Prostate gland (tissue), 2 donors: ENCODE results near the gene CHCHD6. TPM values are rescaled to one million over a fixed set of nuclear protein-coding genes. Genes with fewer than 3 reads are reported as not detected.

ENCODE experiments used
- DNase-seq: peaks from one replicate; pipeline ENCODE4 v3.0.0-alpha.2; 2019; ENCODE audit warnings: low spot score
- H3K27ac ChIP-seq, 2 donors: fragments of 200-600 bp; sonication (generic); 2 replicates each; pipeline ENCODE4 v1.5.1; 2017 to 2019
- H3K27me3 ChIP-seq: fragments of 200-600 bp; sonication (generic); replicated peaks from 2 replicates; pipeline ENCODE4 v1.5.1; 2019; ENCODE audit not compliant: insufficient read depth
- H3K36me3 ChIP-seq, 2 donors: fragments of 200-600 bp; sonication (generic); 1 replicate in 1 of 2; 2 replicates in 1 of 2; pipeline versions ENCODE4 v1.5.1 to v1.8.1; 2017 to 2019
- H3K4me1 ChIP-seq: fragments of 200-600 bp; sonication (generic); replicated peaks from 2 replicates; pipeline ENCODE4 v1.5.1; 2019
- H3K4me3 ChIP-seq, 2 donors: fragments of 200-600 bp; sonication (generic); 2 replicates each; pipeline ENCODE4 v1.5.1; 2017 to 2019
- H3K9me3 ChIP-seq: fragments of 200-600 bp; sonication (generic); 2 replicates; pipeline ENCODE4 v1.5.1; 2017
- POLR2A ChIP-seq: fragments of 450-650 bp; IDR thresholded peaks from one replicate; pipeline ENCODE4 v1.6.1; 2016; ENCODE audit warnings: antibody characterized with exemption, mild to moderate bottlenecking
- POLR2AphosphoS5 ChIP-seq: sonication (generic); formaldehyde crosslinking; IDR thresholded peaks from one replicate; pipeline ENCODE4 v1.6.1; 2017; ENCODE audit warnings: antibody characterized with exemption
- WGBS: methylation state at CpG from one replicate; pipeline ENCODE4 v1.1.5; 2018; 5-methylcytosine and 5-hydroxymethylcytosine counted together
- intact Hi-C: fragments of 100-400 bp; cut with DNase I; formaldehyde crosslinking; loops from one replicate; pipeline ENCODE4 v1.14.2; 2022
- total RNA-seq, 2 donors: library from RNA; depleted of rRNA; stranded (reverse); fragments of >200 nt; gene quantifications; one replicate each; pipeline ENCODE4 v1.1.0, GENCODE V29; 2016
- TF ChIP-seq, protein P1 (sequence below), 4 experiments: fragments of 200-600 bp in 2 of 4; fragments of 450-650 bp in 2 of 4; sonication (generic) in 2 of 4; IDR thresholded peaks; 1 replicate in 3 of 4; 2 replicates in 1 of 4; pipeline ENCODE4 v1.5.1; 2016 to 2019; ENCODE audit warnings: antibody characterized with exemption in 4 of 4, mild to moderate bottlenecking in 2 of 4, moderate library complexity in 2 of 4

CHCHD6 gene
- total RNA-seq, 2 donors from 2014 or later = 13.9 to 34.4 TPM

DNA sequence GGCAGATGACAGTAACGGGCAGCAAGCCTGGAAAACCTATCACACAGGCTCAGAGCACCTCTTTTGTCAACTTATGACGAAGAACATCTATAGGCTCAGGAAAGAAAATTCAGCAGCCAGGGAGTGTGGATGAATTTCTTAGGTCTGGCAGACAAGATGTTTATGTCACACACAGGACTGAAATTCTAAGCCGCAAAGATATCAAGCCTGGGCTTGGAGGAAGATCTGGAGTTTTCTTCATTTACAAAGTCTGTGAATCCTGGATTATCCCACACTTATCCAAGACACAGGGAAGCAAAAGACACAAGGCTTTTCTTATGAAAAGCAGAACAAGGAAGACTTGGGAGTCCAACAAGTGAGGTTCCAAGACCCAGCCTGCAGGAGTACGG lies 23.4 kb upstream of the CHCHD6 start:
- peaks cover 5% of the 10 kb centered on the region for H3K4me1 ChIP-seq

GRCh38 chr3:126682009-126682408 lies 22.0 kb upstream of the CHCHD6 start:
- DNase-seq = no peak
- H3K4me3 ChIP-seq = no peak overlapping the region
- 79% methylated on average over 2 of the region's 2 CpGs for WGBS
- H3K36me3 ChIP-seq = no peaks in the 10 kb centered on the region
- H3K27ac ChIP-seq = no peak overlapping the region
- H3K9me3 ChIP-seq = no peaks in the 10 kb centered on the region
- TF ChIP-seq POLR2A = no peak
- TF ChIP-seq, protein P1, sequence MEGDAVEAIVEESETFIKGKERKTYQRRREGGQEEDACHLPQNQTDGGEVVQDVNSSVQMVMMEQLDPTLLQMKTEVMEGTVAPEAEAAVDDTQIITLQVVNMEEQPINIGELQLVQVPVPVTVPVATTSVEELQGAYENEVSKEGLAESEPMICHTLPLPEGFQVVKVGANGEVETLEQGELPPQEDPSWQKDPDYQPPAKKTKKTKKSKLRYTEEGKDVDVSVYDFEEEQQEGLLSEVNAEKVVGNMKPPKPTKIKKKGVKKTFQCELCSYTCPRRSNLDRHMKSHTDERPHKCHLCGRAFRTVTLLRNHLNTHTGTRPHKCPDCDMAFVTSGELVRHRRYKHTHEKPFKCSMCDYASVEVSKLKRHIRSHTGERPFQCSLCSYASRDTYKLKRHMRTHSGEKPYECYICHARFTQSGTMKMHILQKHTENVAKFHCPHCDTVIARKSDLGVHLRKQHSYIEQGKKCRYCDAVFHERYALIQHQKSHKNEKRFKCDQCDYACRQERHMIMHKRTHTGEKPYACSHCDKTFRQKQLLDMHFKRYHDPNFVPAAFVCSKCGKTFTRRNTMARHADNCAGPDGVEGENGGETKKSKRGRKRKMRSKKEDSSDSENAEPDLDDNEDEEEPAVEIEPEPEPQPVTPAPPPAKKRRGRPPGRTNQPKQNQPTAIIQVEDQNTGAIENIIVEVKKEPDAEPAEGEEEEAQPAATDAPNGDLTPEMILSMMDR (IDR thresholded peaks at IDR 0.05) = no peak
- TF ChIP-seq POLR2AphosphoS5 = no peak
- intact Hi-C loops = no loop called here
- peaks cover 5% of the 10 kb centered on the region for H3K27me3 ChIP-seq
- peaks cover 5% of the 10 kb centered on the region for H3K4me1 ChIP-seq

More for the DNA sequence above, 23.4 kb upstream of the CHCHD6 start:
- TF ChIP-seq POLR2A (no peak), POLR2AphosphoS5 (no peak)
- TF ChIP-seq, protein P1 (IDR thresholded peaks at IDR 0.05) = no peak
- H3K9me3 ChIP-seq = no peaks in the 10 kb centered on the region
- DNase-seq = no peak
- peaks cover 5% of the 10 kb centered on the region for H3K27me3 ChIP-seq
- no peak overlapping the region for H3K27ac ChIP-seq
- 49% methylated on average over 4 of the region's 4 CpGs for WGBS
- no peaks in the 10 kb centered on the region for H3K36me3 ChIP-seq
- intact Hi-C loops = loop anchor here (2.0 kb wide), 1 partner anchor 774 kb away; no protein-coding TSS in a partner anchor
- H3K4me3 ChIP-seq = no peak overlapping the region

- Histone ChIP-seq H3K27me3 (peaks cover 5% of the 10 kb centered on the region), H3K9me3 (no peaks in the 10 kb centered on the region), H3K4me3 (no peak overlapping the region), H3K4me1 (peaks cover 5% of the 10 kb centered on the region), H3K36me3 (no peaks in the 10 kb centered on the region), H3K27ac (no peak overlapping the region)
- intact Hi-C loops = no loop called here
- no peak for TF ChIP-seq POLR2A
- DNase-seq = no peak
- 71% methylated on average over 5 of the region's 5 CpGs for WGBS
Observed at GRCh38 chr3:126683069-126683468, 21.0 kb upstream of the CHCHD6 start.

DNA sequence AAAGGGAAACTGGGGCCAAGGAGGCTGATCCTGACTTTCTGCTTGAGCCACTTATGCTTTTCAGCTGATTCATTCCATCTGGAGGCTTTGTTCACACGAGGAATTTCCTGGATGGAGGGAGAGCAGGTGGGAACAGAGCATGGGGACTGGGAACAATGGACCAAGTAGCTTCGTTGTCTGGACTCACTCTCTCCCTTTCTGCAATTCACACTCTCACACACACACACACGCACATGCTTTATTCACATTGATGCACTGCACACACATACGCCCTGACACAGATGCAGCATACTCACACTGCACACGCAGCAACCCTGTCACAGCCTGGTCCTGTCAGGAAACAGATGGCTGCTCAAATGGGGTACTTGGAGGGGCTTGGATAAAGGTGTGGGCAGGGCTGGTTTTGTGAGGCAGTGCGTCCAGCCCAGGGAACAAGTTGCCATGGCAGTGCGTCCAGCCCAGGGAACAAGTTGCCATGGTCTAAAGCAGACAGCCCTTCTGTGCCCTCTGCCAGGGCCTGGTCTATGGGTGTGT lies 19.8 kb upstream of the CHCHD6 start:
- Histone ChIP-seq H3K4me1 (peaks cover 5% of the 10 kb centered on the region), H3K4me3 (no peak overlapping the region), H3K27me3 (no peaks in the 10 kb centered on the region), H3K36me3 (no peaks in the 10 kb centered on the region), H3K9me3 (no peaks in the 10 kb centered on the region), H3K27ac (no peak overlapping the region)
- TF ChIP-seq, protein P1 (IDR thresholded peaks at IDR 0.05) = no peak
- no peak for TF ChIP-seq POLR2AphosphoS5
- TF ChIP-seq POLR2A = no peak
- WGBS = 37% methylated on average over 7 of the region's 7 CpGs
- intact Hi-C loops = no loop called here
- no peak for DNase-seq

GRCh38 chr3:126685021-126685420 lies 19.0 kb upstream of the CHCHD6 start:
- no peak overlapping the region for H3K27ac ChIP-seq
- WGBS = 35% methylated on average over 1 of the region's 3 CpGs
- intact Hi-C loops = no loop called here
- no peaks in the 10 kb centered on the region for H3K27me3 ChIP-seq
- peaks cover 5% of the 10 kb centered on the region for H3K4me1 ChIP-seq
- H3K9me3 ChIP-seq = no peaks in the 10 kb centered on the region
- TF ChIP-seq POLR2A = no peak
- TF ChIP-seq POLR2AphosphoS5 = no peak
- TF ChIP-seq, protein P1 (IDR thresholded peaks at IDR 0.05) = no peak
- no peak overlapping the region for H3K4me3 ChIP-seq
- no peak for DNase-seq
- H3K36me3 ChIP-seq = no peaks in the 10 kb centered on the region
